Body of pancreas (tissue), 4 donors: ENCODE results near the gene PSME2. TPM values are rescaled to one million over a fixed set of nuclear protein-coding genes. Genes with fewer than 3 reads are reported as not detected.

Source experiments
- ATAC-seq: fragments of 150-250 bp; one replicate; pipeline ENCODE4 v1.9.1; 2016
- DNase-seq, 4 donors: peaks; one replicate each; pipeline ENCODE4 v3.0.0-alpha.2; 2019
- H3K27ac ChIP-seq, 4 donors: fragments of 200-600 bp; sonication (generic); 1 replicate in 3 of 4; 2 replicates in 1 of 4; pipeline versions ENCODE4 v1.5.1 to v1.6.1; 2016 to 2019; ENCODE audit warnings: mild to moderate bottlenecking in 1 of 4, mixed read lengths in 1 of 4, moderate library complexity in 1 of 4
- H3K27me3 ChIP-seq, 2 donors: fragments of 200-600 bp; sonication (generic); one replicate each; pipeline ENCODE4 v1.6.0; 2016; ENCODE audit warnings: mild to moderate bottlenecking in 1 of 2
- H3K36me3 ChIP-seq, 2 donors: fragments of 200-600 bp; sonication (generic); replicated peaks in 1 of 2; 2 replicates each; pipeline ENCODE4 v1.5.1; 2016; ENCODE audit warnings: low read depth in 2 of 2; ENCODE audit not compliant: insufficient read depth in 1 of 2
- H3K4me1 ChIP-seq: fragments of 200-600 bp; sonication (generic); one replicate; pipeline ENCODE4 v1.6.0; 2016
- H3K4me3 ChIP-seq, 2 donors: fragments of 200-600 bp; sonication (generic); 1 replicate in 1 of 2; 2 replicates in 1 of 2; pipeline ENCODE4 v1.5.1; 2016 to 2019
- H3K9me3 ChIP-seq, 3 donors: fragments of 200-600 bp; sonication (generic); 1 replicate in 2 of 3; 2 replicates in 1 of 3; pipeline ENCODE4 v1.5.1; 2016
- CTCF ChIP-seq, 7 experiments: fragments of 450-650 bp in 4 of 7; fragments of 200-600 bp in 3 of 7; sonication (generic) in 3 of 7; IDR thresholded peaks; one replicate each; pipeline ENCODE4 v1.5.1; 2016 to 2019; ENCODE audit warnings: antibody characterized with exemption in 7 of 7
- POLR2A ChIP-seq, 3 donors: fragments of 450-650 bp; IDR thresholded peaks; one replicate each; pipeline ENCODE4 v1.6.1; 2016; ENCODE audit warnings: antibody characterized with exemption in 3 of 3, mild to moderate bottlenecking in 2 of 3
- whole genome bisulfite sequencing, 2 donors: methylation state at CpG; one replicate each; pipeline ENCODE4 v1.1.5; 2017; 5-methylcytosine and 5-hydroxymethylcytosine counted together
- intact Hi-C: fragments of 100-400 bp; cut with DNase I; formaldehyde crosslinking; loops from one replicate; pipeline ENCODE4 v1.15.1; 2023
- total RNA-seq, 2 donors: library from RNA; depleted of rRNA; stranded (reverse); fragments of >200 nt; gene quantifications; one replicate each; pipeline ENCODE4 v1.1.0, GENCODE V29; 2016

PSME2 gene
- total RNA-seq, 2 donors from 2014 or later, result 29.3 to 30.4 TPM

DNA sequence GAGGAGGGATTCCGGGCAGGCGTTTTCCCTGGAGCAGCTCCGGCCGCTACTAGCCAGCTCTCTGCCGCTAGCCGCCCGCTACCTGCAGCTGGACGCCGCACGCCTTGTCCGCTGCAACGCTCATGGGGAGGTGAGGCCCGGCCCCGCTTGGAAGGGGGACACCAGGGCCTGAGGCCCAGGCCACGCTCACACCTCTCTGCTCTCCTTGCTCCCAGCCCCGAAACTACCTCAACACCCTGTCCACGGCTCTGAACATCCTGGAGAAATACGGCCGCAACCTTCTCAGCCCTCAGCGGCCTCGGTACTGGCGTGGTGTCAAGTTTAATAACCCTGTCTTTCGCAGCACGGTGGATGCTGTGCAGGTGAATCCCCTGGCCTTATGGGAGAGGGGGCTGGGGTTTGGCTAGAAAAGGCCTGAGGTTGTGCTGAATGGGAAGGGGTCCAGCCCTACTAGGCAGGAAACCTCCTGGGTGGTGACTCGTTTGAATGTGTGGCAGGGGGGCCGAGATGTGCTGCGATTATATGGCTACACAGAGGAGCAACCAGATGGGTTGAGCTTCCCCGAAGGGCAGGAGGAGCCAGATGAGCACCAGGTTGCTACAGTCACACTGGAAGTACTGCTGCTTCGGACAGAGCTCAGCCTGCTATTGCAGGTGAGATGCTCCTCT lies 1.5 kb upstream of the PSME2 start:
- Histone ChIP-seq H3K27ac (peak overlapping the region; percentile 76 to 87 (median 80)), H3K36me3 (peaks cover 0 to 16% of the 10 kb centered on the region in 2 donors), H3K4me1 (peaks cover 36% of the 10 kb centered on the region), H3K4me3 (peak overlapping the region; percentile 87 to 96), H3K9me3 (no peaks in the 10 kb centered on the region), H3K27me3 (no peaks in the 10 kb centered on the region)
- 4 to 9% methylated on average over 13 to 27 of the region's 29 CpGs for WGBS, 2 donors
- intact Hi-C loops, result no loop called here
- ATAC-seq (no peak), DNase-seq (no peak)
- TF ChIP-seq CTCF (IDR thresholded peaks at IDR 0.05) (no peak), POLR2A (IDR thresholded peaks at IDR 0.05) (no peak)

DNA sequence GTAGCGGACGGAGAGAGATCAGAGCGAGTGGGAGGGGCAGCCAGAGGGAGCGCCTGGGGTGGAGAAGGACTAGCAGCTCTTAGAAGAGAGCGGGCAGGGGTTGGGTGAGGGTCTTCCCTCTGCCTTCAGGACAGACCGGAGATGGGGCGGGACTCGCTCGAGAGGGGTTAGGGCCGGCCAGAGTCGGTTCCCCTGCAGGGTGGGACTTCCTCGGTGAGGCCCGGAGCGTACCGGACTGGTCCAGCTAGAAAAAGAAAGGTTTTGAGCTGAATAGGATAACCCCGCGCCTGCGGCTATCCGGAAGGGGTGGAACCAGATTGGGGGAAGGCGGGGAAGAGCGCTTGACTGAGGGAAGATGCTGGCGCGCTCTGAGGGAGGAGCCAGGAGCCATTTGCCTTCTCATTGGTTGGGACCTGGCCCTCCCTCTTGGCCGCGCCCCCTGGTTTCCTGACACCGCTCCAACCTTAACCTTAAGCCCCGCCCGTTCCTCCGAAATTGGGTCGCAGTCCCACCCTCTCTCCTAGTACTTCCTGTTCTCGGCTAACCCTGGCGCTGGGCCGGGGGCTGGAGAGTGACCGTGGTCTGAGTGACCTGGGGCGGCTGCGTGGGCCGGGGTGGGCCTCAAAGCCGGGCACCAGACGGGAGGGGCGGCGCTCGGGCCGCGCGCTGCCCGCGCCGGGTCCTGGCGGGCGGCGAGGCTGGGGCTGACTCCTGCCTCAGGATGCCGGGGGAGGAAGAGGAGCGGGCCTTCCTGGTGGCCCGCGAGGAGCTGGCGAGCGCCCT lies 759 bp upstream of the PSME2 start, which contains the start of gene RNF31:
TSS of gene RNF31 (plus strand) at position 521 of the 783 bp plus-strand sequence. CDS start at position 722, 201 bp downstream.
- peak; percentile 98 to 99 (median 98) for DNase-seq
- 0 to 2% methylated on average over 33 to 44 of the region's 57 CpGs for WGBS, 2 donors
- TF ChIP-seq POLR2A (IDR thresholded peaks at IDR 0.05) (peak in 2 of 3 donors; percentile 67 to 76), CTCF (IDR thresholded peaks at IDR 0.05) (peak in 1 of 7 experiments; percentile 3)
- peak; percentile 93 for ATAC-seq
- peaks cover 0 to 16% of the 10 kb centered on the region in 2 donors for H3K36me3 ChIP-seq
- peak within 1 kb of the TSS; percentile 87 to 96 for H3K4me3 ChIP-seq
- no peaks in the 10 kb centered on the region for H3K27me3 ChIP-seq
- peak within 1 kb of the TSS; percentile 78 to 93 (median 84) for H3K27ac ChIP-seq
- no peaks in the 10 kb centered on the region for H3K9me3 ChIP-seq
- intact Hi-C loops, result no loop called here
- peaks cover 41% of the 10 kb centered on the region for H3K4me1 ChIP-seq

DNA sequence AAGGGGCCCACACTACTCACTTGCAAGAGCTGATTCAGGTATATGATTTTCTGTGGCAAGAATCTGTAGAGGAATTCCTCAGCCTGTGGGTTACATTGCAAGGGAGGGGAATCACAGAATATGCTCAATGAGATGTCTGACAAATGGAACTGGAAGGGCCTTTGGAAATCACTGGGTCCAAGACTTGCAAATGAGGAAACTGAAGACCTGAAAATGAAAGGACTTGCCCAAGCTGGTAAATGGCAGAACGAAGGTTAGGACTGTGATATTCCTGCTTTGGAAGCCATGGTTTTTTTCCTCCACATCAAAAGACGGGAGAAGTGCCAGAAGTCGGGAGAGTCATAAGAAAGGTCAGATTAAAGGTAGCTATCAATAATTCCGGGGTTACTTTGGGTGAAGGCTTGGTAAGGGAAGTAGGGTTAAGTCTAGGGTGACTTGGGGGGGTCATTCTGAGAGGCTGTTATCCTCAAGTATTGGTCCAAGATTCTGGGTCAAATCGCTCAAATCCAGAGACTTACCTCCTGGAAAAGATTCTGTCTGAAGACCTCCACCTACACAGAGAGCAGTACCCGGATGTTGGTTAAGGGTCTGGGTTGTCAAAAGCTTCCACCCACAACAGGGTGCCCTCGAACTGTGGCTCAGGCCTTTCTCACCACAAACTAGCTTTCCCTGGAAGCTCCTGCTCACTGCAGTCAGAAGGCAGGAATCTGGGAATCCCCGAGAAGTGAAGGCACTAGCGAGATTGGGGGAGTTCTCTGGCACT lies 539 bp downstream of the PSME2 start:
- Histone ChIP-seq H3K9me3 (no peaks in the 10 kb centered on the region), H3K4me3 (peak overlapping the region; percentile 87 to 96), H3K27me3 (no peaks in the 10 kb centered on the region), H3K27ac (peak overlapping the region; percentile 78 to 93 (median 84)), H3K4me1 (peaks cover 45% of the 10 kb centered on the region), H3K36me3 (peaks cover 0 to 8% of the 10 kb centered on the region in 2 donors)
- DNase-seq (no peak), ATAC-seq (no peak)
- no peak for TF ChIP-seq CTCF (IDR thresholded peaks at IDR 0.05)
- no peak for TF ChIP-seq POLR2A (IDR thresholded peaks at IDR 0.05)
- intact Hi-C loops, result no loop called here
- 1 to 2% methylated on average over 8 to 9 of the region's 9 CpGs for WGBS, 2 donors

DNA sequence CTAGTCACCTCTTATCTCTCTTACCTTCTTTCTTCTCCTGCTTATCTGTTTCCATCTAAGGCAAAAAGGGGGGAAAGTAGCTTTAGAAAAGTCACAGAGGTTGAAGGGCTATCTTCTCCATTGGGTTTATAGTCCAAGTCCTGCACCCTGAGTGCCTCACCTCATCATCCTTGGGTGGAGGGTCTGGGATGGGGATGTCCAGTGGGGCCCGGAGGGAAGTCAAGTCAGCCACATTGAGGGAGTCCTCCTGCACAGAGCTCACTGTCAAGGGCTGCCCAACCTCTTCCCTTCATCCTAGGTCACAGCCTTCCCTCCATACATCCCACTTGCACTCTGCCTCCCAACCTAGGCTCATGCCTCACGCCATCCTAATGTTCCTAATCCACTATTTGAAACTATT lies 1.2 kb downstream of the PSME2 start:
- intact Hi-C loops, result no loop called here
- peak overlapping the region in 3 of 4 donors; percentile 78 to 87 (median 82) for H3K27ac ChIP-seq
- no peaks in the 10 kb centered on the region for H3K9me3 ChIP-seq
- ATAC-seq (no peak), DNase-seq (no peak)
- H3K27me3 ChIP-seq, result no peaks in the 10 kb centered on the region
- H3K36me3 ChIP-seq, result peaks cover 0 to 6% of the 10 kb centered on the region in 2 donors
- WGBS, 2 donors, result 83 to 89% methylated on average over 2 of the region's 2 CpGs
- TF ChIP-seq CTCF (IDR thresholded peaks at IDR 0.05), result no peak
- no peak for TF ChIP-seq POLR2A (IDR thresholded peaks at IDR 0.05)
- peaks cover 45% of the 10 kb centered on the region for H3K4me1 ChIP-seq
- no peak overlapping the region for H3K4me3 ChIP-seq
